Common myeloid progenitor, CD34-positive (primary cell): ENCODE data around the gene MFSD8.
"Not testable (repeated sequence)": the region's sequence is repeated elsewhere in the genome, so short reads cannot be mapped to it uniquely, and the experiment has no call there.

Source experiments
- CTCF ChIA-PET: fragments of 350-600 bp; sonication (Branson Sonifier 250); formaldehyde crosslinking; loops from one replicate; lab custom pipeline; 2021; ENCODE audit warnings: antibody characterized with exemption; lab: Charles Lee
- POLR2A ChIA-PET: fragments of 350-600 bp; sonication (Branson Sonifier 250); formaldehyde crosslinking; loops from one replicate; lab custom pipeline; 2021; ENCODE audit warnings: antibody characterized with exemption; lab: Charles Lee
- DNase-seq, 3 donors: peaks; one replicate each; pipeline versions ENCODE4 v3.0.0 to v3.0.0-alpha.2; 2013
- H3K27ac ChIP-seq, 2 experiments: 1 replicate in 1 of 2; 2 replicates in 1 of 2; pipeline ENCODE4 v1.7.0; 2013; ENCODE audit warnings: inconsistent platforms in 2 of 2, low read length in 2 of 2, mild to moderate bottlenecking in 2 of 2, low read depth in 1 of 2, moderate library complexity in 1 of 2; ENCODE audit not compliant: severe bottlenecking in 2 of 2, insufficient read depth in 1 of 2, poor library complexity in 1 of 2
- H3K27me3 ChIP-seq, 5 experiments: replicated peaks in 2 of 5; 1 replicate in 3 of 5; 2 replicates in 2 of 5; pipeline versions ENCODE4 v1.6.1 to v1.7.0; 2013; ENCODE audit warnings: low read length in 4 of 5, mild to moderate bottlenecking in 2 of 5, moderate library complexity in 2 of 5, inconsistent platforms in 1 of 5; ENCODE audit not compliant: insufficient read depth in 5 of 5, control insufficient read depth in 4 of 5
- H3K36me3 ChIP-seq, 4 experiments: 1 replicate in 2 of 4; 2 replicates in 2 of 4; pipeline versions ENCODE4 v1.6.1 to v1.7.0; 2013; ENCODE audit warnings: low read length in 3 of 4, control low read depth in 1 of 4, mild to moderate bottlenecking in 1 of 4; ENCODE audit not compliant: control insufficient read depth in 4 of 4, insufficient read depth in 4 of 4
- H3K4me1 ChIP-seq, 4 experiments: 1 replicate in 3 of 4; 2 replicates in 1 of 4; pipeline versions ENCODE4 v1.6.1 to v1.7.1; 2013; ENCODE audit warnings: low read length in 3 of 4, mild to moderate bottlenecking in 3 of 4, control low read depth in 1 of 4, inconsistent platforms in 1 of 4, moderate library complexity in 1 of 4; ENCODE audit not compliant: control insufficient read depth in 4 of 4, insufficient read depth in 4 of 4; ENCODE audit errors: control extremely low read depth in 1 of 4
- H3K4me3 ChIP-seq, 7 experiments: 1 replicate in 4 of 7; 2 replicates in 3 of 7; pipeline versions ENCODE4 v1.5.1 to v1.7.0; 2013; ENCODE audit warnings: mild to moderate bottlenecking in 7 of 7, low read length in 6 of 7, moderate library complexity in 6 of 7, inconsistent platforms in 2 of 7, low read depth in 2 of 7, control low read depth in 1 of 7; ENCODE audit not compliant: insufficient read depth in 4 of 7, control insufficient read depth in 1 of 7; ENCODE audit errors: extremely low read depth in 1 of 7
- H3K9me3 ChIP-seq, 5 experiments: 1 replicate in 4 of 5; 2 replicates in 1 of 5; pipeline versions ENCODE4 v1.6.1 to v1.7.1; 2013; ENCODE audit warnings: low read length in 4 of 5, mild to moderate bottlenecking in 2 of 5, inconsistent platforms in 1 of 5, low read depth in 1 of 5, moderate library complexity in 1 of 5; ENCODE audit not compliant: control insufficient read depth in 4 of 5, insufficient read depth in 2 of 5; ENCODE audit errors: control extremely low read depth in 1 of 5
- WGBS: methylation state at CpG from one replicate; pipeline ENCODE4 v1.1.5; 2013; ENCODE audit not compliant: insufficient coverage; 5-methylcytosine and 5-hydroxymethylcytosine counted together

Gene MFSD8

DNA sequence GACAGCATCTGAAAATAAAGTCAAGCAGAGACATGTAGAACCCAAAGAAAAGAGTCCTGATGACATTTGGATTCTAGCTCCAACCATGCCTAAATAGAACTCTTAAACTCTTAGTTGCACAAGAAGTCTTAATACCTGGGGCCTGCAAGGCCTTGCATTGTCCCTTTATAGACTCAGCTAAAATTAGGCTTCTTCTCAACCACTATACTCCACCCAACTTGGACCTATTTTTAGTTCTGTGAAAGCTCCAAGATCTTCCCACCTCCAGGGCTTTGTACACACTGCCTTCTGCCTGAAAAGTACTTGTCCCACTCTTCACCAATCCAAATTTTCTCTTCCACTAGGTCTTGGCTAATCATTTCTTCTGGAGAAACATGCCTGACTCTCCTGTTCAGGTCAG, 47.8 kb downstream of the MFSD8 start:
- no peak for DNase-seq
- CTCF ChIA-PET: no interaction called here
- POLR2A ChIA-PET: no interaction called here

DNA sequence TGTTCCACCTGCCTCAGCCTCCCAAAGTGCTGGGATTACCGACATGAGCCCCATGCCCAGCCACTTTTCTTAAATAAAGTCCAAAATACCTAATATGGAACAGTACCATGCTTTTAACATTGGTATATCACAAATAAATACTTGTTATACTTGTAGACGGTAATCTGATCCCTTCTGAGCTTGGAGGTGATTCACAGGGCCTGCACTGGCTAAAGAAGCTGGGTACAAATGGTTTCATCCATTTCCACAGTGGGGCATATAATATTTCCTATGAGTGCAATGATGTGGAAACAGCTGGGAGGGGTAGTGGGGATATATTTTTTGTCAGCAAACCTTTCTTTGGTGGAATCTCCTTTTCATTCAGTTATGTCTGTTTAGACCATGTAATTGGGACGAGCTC, 48.5 kb downstream of the MFSD8 start:
- no peak overlapping the region for H3K27ac ChIP-seq

More for the DNA sequence above, 47.8 kb downstream of the MFSD8 start:
- no peaks in the 10 kb centered on the region for H3K9me3 ChIP-seq
- H3K36me3 ChIP-seq: peaks cover 10 to 30% (median 26%) of the 10 kb centered on the region in 4 experiments
- H3K4me1 ChIP-seq: no peaks in the 10 kb centered on the region
- H3K27ac ChIP-seq: no peak overlapping the region
- no peaks in the 10 kb centered on the region for H3K27me3 ChIP-seq
- no peak overlapping the region for H3K4me3 ChIP-seq

DNA sequence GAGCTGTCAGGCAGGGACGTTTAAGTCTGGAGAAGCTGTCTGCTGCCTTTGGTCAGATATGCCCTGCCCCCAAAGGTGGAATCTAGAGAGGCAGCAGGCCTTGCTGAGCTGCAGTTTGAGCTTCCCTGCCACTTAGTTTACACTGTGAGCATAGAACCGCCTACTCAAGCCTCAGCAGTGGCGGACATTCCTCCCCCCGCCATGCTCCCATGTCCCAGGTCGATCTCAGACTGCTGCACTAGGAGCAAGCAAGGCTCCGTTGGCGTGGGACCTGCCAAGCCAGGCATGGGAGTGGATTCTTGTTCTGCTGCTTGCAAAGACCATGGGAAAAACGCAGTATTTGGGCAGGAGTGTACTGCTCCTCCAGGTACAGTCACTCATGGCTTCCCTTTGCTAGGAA, 59.9 kb downstream of the MFSD8 start:
- CTCF ChIA-PET: interaction anchor here (1.2 kb wide), 1 partner anchor 14 kb away, joined by 3 read pairs; no protein-coding TSS in a partner anchor

More for the DNA sequence above, 48.5 kb downstream of the MFSD8 start:
- Histone ChIP-seq H3K27me3 (no peaks in the 10 kb centered on the region), H3K4me3 (no peak overlapping the region), H3K4me1 (no peaks in the 10 kb centered on the region), H3K9me3 (no peaks in the 10 kb centered on the region), H3K36me3 (peaks cover 10 to 26% (median 24%) of the 10 kb centered on the region in 4 experiments)
- DNase-seq: no peak
- POLR2A ChIA-PET: no interaction called here
- CTCF ChIA-PET: no interaction called here
- WGBS: no CpG with 5 or more reads among the region's 3 CpGs

DNA sequence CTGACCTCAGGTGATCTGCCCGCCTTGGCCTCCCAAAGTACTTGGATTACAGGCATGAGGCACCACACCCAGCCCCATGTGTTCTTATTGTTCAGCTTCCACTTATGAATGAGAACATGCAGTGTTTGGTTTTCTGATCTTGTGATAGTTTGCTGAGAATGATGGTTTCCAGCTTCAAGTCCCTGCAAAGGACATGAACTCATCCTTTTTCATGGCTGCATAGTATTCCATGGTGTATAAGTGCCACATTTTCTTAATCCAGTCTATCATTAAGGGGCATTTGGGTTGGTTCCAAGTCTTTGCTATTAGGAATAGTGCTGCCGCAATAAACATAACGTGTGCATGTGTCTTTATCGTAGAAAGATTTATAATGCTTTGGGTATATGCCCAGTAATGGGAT, 65.3 kb downstream of the MFSD8 start:
- CTCF ChIA-PET: not testable (repeated sequence)

More for the DNA sequence above, 59.9 kb downstream of the MFSD8 start:
- Histone ChIP-seq H3K4me3 (no peak overlapping the region), H3K27me3 (no peaks in the 10 kb centered on the region), H3K9me3 (peaks cover 0 to 4% (median 0%) of the 10 kb centered on the region in 5 experiments), H3K36me3 (no peaks in the 10 kb centered on the region), H3K4me1 (no peaks in the 10 kb centered on the region), H3K27ac (no peak overlapping the region)
- DNase-seq: no peak
- 93% methylated on average over 8 of the region's 8 CpGs for WGBS
- POLR2A ChIA-PET: no interaction called here

DNA sequence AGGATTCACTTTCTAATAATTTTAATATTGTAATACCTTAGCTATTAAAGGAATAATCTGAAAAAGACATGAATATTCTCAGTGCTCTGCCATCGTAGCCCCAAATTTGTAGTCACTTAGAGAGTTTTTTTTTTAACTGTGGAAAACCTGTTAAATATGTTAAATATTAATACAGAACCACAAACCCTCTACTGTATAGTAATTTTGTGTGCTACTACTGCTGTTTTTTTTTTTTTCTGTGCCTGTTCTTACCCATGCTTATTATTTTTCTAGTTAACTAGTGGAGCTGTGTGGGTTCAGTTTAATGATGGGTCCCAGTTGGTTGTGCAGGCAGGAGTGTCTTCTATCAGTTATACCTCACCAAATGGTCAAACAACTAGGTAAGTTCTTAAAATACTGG, 68.4 kb downstream of the MFSD8 start:
- WGBS: no CpG with 5 or more reads among the region's 1 CpG
- ChIA-PET POLR2A (interaction anchor here (0.6 kb wide), 1 partner anchor 147 kb away, joined by 3 read pairs; no protein-coding TSS in a partner anchor), CTCF (no interaction called here)
- no peak overlapping the region for H3K4me3 ChIP-seq
- no peaks in the 10 kb centered on the region for H3K9me3 ChIP-seq
- peaks cover 6 to 51% (median 27%) of the 10 kb centered on the region in 4 experiments for H3K36me3 ChIP-seq
- DNase-seq: no peak
- no peak overlapping the region for H3K27ac ChIP-seq
- no peaks in the 10 kb centered on the region for H3K4me1 ChIP-seq
- no peaks in the 10 kb centered on the region for H3K27me3 ChIP-seq

More for the DNA sequence above, 65.3 kb downstream of the MFSD8 start:
- not testable (repeated sequence) for H3K4me1 ChIP-seq, H3K27ac ChIP-seq, H3K4me3 ChIP-seq, H3K27me3 ChIP-seq, DNase-seq, H3K9me3 ChIP-seq
- H3K36me3 ChIP-seq: peaks cover 6 to 25% (median 11%) of the 10 kb centered on the region in 4 experiments
- POLR2A ChIA-PET: interaction anchor here (0.7 kb wide), 1 partner anchor 25 kb away, joined by 5 read pairs; no protein-coding TSS in a partner anchor
- 100% methylated on average over 3 of the region's 4 CpGs for WGBS

DNA sequence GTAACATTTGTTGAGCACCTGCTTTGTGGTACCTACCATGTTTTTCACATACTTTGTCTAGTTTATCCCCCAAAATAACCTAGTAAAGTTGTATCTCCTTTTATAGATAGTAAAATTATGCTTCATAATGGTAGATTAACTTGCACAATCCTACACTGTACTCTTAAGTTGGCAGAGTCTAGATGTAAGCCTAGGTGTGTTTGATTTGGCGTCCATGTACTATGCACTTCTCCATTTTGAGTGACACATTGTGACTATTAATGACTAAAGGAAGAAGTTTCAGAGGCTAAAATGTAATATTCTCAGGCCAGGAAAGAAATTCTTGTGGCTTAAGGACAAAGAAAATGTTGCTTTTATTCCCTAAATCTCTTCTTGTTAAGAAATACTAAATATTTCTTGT, 68.9 kb downstream of the MFSD8 start:
- no peaks in the 10 kb centered on the region for H3K9me3 ChIP-seq
- no peaks in the 10 kb centered on the region for H3K27me3 ChIP-seq
- ChIA-PET CTCF (no interaction called here), POLR2A (interaction anchor here (0.6 kb wide), 1 partner anchor 147 kb away, joined by 3 read pairs; no protein-coding TSS in a partner anchor)
- H3K27ac ChIP-seq: no peak overlapping the region
- H3K4me1 ChIP-seq: no peaks in the 10 kb centered on the region
- H3K4me3 ChIP-seq: no peak overlapping the region
- no CpG with 5 or more reads among the region's 1 CpG for WGBS
- H3K36me3 ChIP-seq: peaks cover 6 to 56% (median 27%) of the 10 kb centered on the region in 4 experiments
- DNase-seq: no peak

DNA sequence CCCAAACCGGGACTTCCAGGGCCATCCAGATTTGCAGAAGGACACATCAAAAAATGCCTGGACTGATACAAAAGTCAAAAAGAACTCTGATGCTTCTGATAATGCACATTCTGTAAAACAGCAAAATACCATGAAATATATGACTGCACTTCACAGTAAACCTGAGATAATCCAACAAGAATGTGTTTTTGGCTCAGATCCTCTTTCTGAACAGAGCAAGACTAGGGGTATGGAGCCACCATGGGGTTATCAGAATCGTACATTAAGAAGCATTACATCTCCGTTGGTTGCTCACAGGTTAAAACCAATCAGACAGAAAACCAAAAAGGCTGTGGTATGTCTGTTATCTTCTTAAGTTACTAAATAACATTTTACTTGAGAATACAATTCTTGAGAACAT, 75.1 kb downstream of the MFSD8 start:
- H3K27me3 ChIP-seq: no peaks in the 10 kb centered on the region
- H3K36me3 ChIP-seq: peaks cover 6 to 67% (median 32%) of the 10 kb centered on the region in 4 experiments
- H3K4me3 ChIP-seq: no peak overlapping the region
- ChIA-PET POLR2A (interaction anchor here (1.5 kb wide), 1 partner anchor 9 kb away, joined by 4 read pairs; the partner anchor contains the start of gene PLK4), CTCF (interaction anchor here (1.4 kb wide), 1 partner anchor 9 kb away, joined by 3 read pairs; the partner anchor contains the start of gene PLK4)
- WGBS: 100% methylated on average over 1 of the region's 3 CpGs
- no peaks in the 10 kb centered on the region for H3K9me3 ChIP-seq
- no peak for DNase-seq
- no peak overlapping the region for H3K27ac ChIP-seq
- H3K4me1 ChIP-seq: no peaks in the 10 kb centered on the region
